Sciatic nerve (tissue), 2 donors: ENCODE measurements around the gene GABARAPL1. TPM values are rescaled to one million over a fixed set of nuclear protein-coding genes. Genes with fewer than 3 reads are reported as not detected.
"Not testable (repeated sequence)": the region's sequence is repeated elsewhere in the genome, so short reads cannot be mapped to it uniquely, and the experiment has no call there.

Experiments used
- ATAC-seq: fragments of 200-7000 bp; cut with Tn5 transposase; one replicate; pipeline ENCODE4 v1.9.1; 2020; ENCODE audit warnings: mild to moderate bottlenecking, moderate library complexity
- DNase-seq: peaks from one replicate; pipeline ENCODE4 v3.0.0-alpha.2; 2020; ENCODE audit warnings: low spot score
- intact Hi-C: fragments of 100-400 bp; cut with DNase I; formaldehyde crosslinking; loops from one replicate; pipeline ENCODE4 v1.14.2; 2022
- total RNA-seq: library from RNA; stranded (reverse); fragmentation: NEBNext Ultra II Directional; extraction: Animal tissue kit (Norgen Biotek cat#: 25700); gene quantifications from one replicate; pipeline ENCODE4 v1.2.1, GENCODE V29; 2021
- donor health status: DM: no; HTN: no; CAD: no.
- donor health status: DM: no; HTN: no; CAD: no.

GABARAPL1 gene
- total RNA-seq, result 167 TPM

DNA sequence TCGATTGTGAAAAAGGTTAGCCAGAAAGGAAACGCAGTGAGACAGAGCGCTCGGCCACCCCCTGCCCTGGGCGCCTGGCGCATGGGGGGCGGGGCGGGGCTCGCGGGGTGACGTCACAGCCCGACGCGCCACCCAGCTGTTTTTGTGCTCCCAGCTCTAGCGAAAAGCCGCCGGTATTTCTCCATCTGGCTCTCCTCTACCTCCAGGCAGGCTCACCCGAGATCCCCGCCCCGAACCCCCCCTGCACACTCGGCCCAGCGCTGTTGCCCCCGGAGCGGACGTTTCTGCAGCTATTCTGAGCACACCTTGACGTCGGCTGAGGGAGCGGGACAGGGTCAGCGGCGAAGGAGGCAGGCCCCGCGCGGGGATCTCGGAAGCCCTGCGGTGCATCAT, at the start of gene GABARAPL1:
GABARAPL1 (plus strand) TSS at position 139 of the 393 bp plus-strand sequence; CDS start at position 392, 253 bp downstream.
- ATAC-seq (peak; percentile 90), DNase-seq (peak; percentile 93)
- intact Hi-C loops, result no loop called here

DNA sequence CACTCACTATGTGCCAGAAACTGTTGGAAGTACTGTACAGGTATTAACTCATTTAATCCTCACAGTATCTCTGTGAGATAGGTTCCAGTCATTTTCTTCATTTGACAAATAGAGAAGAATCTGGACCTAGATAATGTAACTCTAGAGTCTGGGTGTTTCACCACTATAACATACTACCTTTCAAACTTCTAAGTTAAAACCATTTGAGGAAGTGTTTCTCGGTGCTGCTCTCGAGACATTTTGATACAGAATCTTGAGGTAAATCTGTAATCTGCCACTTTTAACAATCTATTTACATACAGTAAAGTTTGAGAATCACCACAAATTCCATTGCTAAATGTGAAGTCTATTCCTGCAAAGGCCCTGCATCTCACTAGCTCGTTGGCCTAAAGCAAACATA, 49.6 kb upstream of the GABARAPL1 start:
- intact Hi-C loops, result no loop called here
- DNase-seq, result no peak
- ATAC-seq, result no peak

DNA sequence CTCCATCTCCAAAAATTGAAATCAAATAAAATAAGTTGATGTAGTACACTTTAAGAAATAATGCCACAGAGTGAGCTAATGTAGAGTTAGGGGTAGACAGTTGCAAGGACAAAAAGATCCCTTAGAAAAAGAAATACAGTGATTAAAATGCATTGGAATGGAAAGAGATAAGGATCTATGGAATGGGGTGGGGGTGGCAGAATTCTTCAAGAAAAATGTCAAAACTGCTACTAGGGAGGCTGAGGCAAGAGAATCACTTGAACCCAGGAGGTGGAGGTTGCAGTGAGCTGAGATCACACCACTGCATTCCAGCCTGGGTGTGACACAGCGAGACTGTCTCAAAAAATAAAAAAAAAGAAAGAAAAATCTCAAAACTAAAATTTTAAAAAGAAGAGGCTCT, 47.3 kb upstream of the GABARAPL1 start:
- DNase-seq (no peak), ATAC-seq (no peak)
- intact Hi-C loops, result no loop called here

DNA sequence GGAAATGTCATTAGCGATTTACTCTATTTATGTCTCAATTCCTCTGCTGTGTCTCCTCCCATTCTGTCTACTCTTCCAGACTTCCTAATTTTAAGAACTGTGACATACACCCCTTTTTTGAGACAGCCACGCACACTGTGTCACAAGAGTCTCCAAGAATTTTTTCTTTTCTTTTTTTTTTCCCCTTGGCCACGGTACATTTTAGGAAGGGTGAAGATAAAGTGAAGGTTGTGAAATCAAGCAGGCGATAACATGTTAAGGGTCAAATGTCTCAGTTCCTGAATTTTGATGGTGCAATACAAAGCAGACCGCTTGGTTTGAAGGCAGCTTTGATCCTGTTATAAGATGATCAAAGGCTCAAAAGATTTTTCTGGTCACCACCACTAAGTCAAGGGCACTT, 45.1 kb upstream of the GABARAPL1 start:
- intact Hi-C loops, result no loop called here
- DNase-seq (no peak), ATAC-seq (peak; percentile 89)

DNA sequence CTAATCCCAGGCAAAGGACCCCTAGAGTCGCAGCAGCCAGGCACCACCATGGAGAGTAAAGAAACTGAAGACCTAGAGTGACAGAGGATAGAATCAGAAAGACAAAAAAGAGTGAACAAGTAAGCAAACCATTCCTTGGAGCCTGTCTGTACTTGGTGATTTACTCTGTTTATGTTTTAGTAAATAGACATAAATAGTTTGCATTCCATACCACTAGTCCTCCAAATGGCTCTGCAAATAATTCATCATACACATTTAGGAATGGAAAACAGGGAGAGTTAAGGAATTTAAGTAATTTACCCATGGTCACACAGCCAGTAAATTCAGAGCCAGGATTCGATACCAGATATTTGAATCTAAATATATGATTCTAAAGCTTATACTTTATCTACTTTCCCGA, 43.6 kb upstream of the GABARAPL1 start:
- DNase-seq, result no peak
- no peak for ATAC-seq
- intact Hi-C loops, result no loop called here

DNA sequence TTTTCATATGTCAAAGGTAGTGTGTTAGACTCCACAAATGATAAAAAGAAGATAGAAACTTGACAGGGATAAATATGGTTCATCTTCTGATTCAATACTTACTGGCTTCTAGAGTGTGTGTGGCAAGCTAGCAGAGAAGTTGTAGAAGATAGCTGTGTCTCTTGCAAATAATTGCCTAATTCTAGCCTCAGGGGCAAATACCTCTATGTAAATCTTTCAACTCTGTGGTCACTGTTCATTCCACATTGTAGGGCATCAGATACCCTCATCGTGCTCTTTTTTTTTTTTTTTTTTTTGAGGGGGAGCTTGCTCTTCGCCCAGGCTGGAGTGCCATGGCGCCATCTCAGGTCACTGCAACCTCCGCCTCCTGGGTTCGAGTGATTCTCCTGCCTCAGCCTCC, 42.5 kb upstream of the GABARAPL1 start:
- ATAC-seq, result no peak
- DNase-seq, result no peak
- intact Hi-C loops, result no loop called here

DNA sequence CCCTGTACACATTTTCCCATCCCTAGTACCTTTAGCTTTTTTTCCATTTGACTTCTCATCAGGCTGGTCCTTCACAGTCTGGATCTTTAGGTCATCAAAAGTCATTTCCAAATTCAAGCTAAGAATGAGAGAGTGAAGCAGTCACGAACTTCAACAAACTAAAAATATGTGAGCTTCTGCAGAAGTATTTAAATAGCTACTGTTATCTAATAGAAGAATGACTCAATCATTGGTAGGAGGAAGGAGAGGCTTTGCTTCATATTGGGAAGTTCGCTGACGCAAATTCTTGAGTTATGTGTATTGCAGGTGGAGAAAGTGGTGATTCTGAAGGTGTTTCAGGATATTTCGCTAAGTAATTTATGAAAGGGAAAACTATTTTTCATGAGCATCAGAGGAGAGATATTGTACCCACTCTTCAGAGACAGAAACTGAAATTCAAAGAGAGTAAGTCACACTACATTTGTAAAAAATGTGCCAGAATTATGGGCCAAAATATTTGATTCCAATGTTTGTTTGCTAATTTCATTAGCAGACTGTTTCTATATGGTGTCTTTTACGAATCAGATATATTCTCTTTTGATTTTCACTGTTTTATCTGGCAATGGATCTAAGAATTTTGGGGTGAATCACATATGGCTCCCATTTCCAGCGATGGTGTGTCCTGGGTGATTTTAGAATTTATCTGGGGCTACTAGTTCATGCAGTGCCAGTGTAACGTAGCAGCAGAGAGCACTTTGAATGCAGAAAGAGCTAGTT, 40.5 kb upstream of the GABARAPL1 start, which contains the start of gene OLR1:
OLR1 (minus strand) TSS at position 160 of the 756 bp plus-strand sequence; CDS start at position 105, 55 bp downstream.
- DNase-seq (no peak), ATAC-seq (no peak)
- intact Hi-C loops, result no loop called here

- intact Hi-C loops, result no loop called here
- ATAC-seq, result no peak
Observed at GRCh38 chr12:10174986-10175614, 37.6 kb upstream of the GABARAPL1 start.

DNA sequence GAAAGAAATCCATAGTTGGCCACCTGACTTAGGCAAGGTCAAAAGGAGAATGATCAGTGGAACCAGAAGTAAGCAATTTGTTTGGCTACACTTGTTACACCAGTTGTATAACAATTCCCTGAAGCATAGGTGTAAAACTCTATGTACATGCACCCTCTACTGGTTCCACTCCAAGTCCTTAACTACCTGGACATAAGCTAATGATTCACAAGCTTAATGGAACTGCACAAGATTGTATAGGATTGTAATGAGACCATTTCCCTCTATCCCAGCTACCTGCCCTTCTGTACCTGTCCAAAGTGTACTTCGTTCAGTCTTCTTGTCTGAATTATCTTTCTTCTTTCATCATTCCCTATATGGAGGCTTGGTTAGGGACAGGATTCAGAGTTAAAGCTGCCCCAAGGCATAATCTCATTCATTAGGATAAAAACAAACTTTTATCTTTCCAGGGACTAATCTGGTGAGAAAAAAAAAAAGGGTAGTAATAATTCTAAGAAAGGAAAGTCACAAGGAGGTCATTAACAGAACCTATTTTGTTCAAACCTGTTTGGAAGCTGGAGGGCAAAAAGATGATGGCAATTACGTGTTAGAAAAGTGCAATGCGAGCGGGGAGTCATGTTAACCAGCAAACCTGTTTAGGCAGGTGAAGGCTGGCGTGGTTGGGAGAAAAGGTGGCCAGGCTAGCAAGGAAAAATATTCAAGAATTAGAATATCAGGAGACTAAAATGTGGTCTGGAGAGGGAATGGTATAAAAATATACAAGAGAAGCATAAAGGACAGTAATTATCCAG, 36.6 kb upstream of the GABARAPL1 start:
- intact Hi-C loops, result no loop called here
- DNase-seq, result no peak
- ATAC-seq, result no peak

More at GRCh38 chr12:10174986-10175614, 37.6 kb upstream of the GABARAPL1 start:
- no peak for DNase-seq

DNA sequence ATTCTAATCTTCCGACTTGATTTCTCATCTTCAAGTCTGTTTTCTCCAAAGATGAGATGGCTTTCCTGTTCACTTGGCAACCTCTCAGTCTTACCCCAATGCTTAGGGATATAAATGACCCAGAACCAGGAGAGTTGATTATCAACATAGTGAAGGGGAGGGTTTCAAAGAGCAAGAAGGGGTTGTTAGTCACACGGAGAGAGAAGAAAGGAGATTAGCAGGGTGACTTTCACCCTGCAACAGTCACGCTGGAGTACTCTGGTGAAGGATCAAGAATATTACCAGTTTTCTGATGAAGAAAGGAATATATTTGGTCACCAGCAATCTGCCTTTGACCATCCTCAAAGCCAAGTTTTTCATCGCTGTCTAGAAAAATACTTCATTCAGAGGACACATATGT, 33.9 kb upstream of the GABARAPL1 start, which contains the start of gene TMEM52B:
TMEM52B (plus strand) TSS at position 212 of the 400 bp plus-strand sequence. CDS start 543 bp downstream, outside the sequence.
- no peak for DNase-seq
- no peak for ATAC-seq
- intact Hi-C loops, result no loop called here

DNA sequence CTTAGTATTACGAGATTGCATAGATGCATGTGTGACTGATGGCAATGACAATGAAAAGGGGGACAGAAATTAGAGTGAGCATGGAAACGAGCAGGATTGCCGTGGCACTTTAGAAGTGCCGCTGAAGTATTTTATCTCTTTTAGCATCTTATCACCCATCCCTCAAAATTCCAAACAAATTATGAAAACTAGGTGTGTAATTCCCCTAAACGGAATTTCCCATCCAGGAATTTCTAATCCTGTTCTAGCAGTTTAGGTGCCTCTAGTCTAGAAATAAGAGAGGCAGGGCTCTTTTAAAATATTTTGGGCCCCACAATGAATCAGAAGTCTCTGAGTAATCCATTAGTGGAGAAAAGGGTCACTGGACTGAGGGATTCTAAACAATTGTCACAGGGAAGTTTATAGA, 32.9 kb upstream of the GABARAPL1 start:
- intact Hi-C loops, result no loop called here
- no peak for DNase-seq
- no peak for ATAC-seq

DNA sequence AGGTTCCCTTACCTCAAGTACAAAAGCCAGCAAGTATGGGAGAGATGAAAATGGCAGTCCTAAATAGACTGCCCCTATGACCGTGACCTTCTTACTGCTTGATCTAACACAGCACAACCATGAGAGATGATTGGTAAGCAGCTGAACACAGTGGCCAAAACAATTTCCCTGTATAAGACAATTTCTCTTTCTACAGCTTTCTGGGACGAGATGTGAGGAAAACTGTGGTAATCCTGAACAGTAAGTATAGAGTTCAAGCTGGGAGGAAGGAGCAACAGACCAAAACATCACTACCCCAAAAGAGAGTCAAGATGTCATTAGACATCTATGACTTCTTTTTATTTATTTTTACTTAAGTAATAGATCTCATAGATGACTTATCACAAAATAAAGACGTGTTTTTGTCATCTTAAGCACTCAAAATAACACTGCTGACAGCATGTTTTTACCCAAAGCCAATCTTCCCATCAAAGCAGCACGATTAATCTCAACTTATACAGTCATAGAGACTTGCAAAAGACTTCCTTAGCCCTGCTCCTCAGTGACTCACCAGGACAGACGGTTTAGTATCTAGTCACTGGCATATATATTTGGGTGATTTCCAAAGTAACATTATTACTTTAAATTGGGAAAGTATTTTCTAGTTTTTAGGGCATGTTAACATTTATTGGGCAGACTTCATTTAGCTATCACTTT, 30.2 kb upstream of the GABARAPL1 start:
- DNase-seq, result no peak
- ATAC-seq, result no peak
- intact Hi-C loops, result no loop called here

GRCh38 chr12:10184261-10184843, 28.3 kb upstream of the GABARAPL1 start:
- ATAC-seq, result peak; percentile 76
- DNase-seq, result no peak
- intact Hi-C loops, result no loop called here

DNA sequence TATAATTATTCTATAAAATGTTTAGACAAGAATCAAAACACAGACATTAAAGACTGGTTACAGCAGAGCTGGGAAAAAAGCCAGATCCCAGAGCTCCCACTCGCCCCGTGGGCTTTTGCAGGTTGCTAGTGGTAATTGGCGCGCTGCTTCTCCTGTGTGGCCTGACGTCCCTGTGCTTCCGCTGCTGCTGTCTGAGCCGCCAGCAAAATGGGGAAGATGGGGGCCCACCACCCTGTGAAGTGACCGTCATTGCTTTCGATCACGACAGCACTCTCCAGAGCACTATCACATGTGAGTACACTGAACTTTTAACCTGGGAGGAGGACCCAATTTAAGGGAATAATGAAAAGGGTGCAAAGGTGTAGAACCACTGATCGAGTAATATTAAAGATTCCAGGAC, 26.4 kb upstream of the GABARAPL1 start:
- intact Hi-C loops, result no loop called here
- ATAC-seq (peak; percentile 64), DNase-seq (peak; percentile 66)

DNA sequence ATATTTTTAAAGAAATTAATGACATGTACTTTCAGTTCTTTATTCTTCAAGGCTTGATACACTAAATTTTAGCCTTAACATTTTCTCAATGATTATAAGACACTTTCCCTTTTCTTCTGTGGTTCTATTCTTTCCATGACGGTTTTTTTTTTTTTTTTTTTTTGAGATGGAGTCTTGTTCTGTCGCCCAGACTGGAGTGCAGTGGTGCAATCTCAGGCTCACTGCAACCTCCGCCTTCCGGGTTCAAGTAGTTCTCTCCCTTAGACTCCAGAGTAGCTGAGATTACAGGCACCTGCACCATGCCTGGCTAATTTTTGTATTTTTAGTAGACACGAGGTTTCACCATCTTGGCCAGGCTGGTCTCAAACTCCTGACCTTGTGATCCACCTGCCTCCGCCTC, 25.7 kb upstream of the GABARAPL1 start:
- intact Hi-C loops, result not testable (repeated sequence)

DNA sequence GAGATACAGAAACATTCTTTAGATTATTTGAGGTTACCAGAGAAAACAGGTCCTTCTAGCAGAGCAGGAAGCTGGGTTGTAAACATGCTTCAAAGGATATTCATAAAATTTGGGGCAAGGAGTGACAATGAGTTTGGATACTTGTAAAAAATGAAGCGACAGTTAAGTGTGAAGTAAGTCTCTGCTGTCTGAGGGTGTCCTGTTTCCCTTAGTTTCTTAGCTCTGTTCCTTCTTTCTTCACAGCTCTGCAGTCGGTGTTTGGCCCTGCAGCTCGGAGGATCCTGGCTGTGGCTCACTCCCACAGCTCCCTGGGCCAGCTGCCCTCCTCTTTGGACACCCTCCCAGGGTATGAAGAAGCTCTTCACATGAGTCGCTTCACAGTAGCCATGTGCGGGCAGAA, 23.0 kb upstream of the GABARAPL1 start:
- DNase-seq, result no peak
- intact Hi-C loops, result no loop called here
- ATAC-seq, result peak; percentile 60

More for the DNA sequence above, 25.7 kb upstream of the GABARAPL1 start:
- DNase-seq, ATAC-seq: not testable (repeated sequence)

- intact Hi-C loops, result no loop called here
- no peak for DNase-seq
- ATAC-seq, result peak; percentile 95
Observed at GRCh38 chr12:10190558-10191388, 21.9 kb upstream of the GABARAPL1 start.

- ATAC-seq (peak; percentile 23), DNase-seq (no peak)
- intact Hi-C loops, result no loop called here
Observed at GRCh38 chr12:10191865-10192264, 20.8 kb upstream of the GABARAPL1 start.
